Mucosa of stomach (tissue), 1 donor: ENCODE data around the gene MYO10.

Experiments
- H3K27me3 ChIP-seq: one replicate; pipeline ENCODE4 v1.7.0; 2013; ENCODE audit warnings: mild to moderate bottlenecking, low read length; ENCODE audit not compliant: control insufficient read depth, insufficient read depth
- H3K36me3 ChIP-seq: one replicate; pipeline ENCODE4 v1.7.0; 2013; ENCODE audit warnings: low read length; ENCODE audit not compliant: control insufficient read depth, insufficient read depth
- H3K4me1 ChIP-seq: one replicate; pipeline ENCODE4 v1.7.0; 2013; ENCODE audit warnings: mild to moderate bottlenecking, low read length; ENCODE audit not compliant: control insufficient read depth, insufficient read depth
- H3K4me3 ChIP-seq: one replicate; pipeline ENCODE4 v1.7.0; 2013; ENCODE audit warnings: low read length
- H3K9ac ChIP-seq: one replicate; pipeline ENCODE4 v1.7.0; 2013; ENCODE audit warnings: mild to moderate bottlenecking, low read length, moderate library complexity
- H3K9me3 ChIP-seq: one replicate; pipeline ENCODE4 v1.7.0; 2013; ENCODE audit warnings: mild to moderate bottlenecking, low read length, moderate library complexity; ENCODE audit not compliant: control insufficient read depth
- donor health status: Pancreatic carcinoma.

MYO10 gene

DNA sequence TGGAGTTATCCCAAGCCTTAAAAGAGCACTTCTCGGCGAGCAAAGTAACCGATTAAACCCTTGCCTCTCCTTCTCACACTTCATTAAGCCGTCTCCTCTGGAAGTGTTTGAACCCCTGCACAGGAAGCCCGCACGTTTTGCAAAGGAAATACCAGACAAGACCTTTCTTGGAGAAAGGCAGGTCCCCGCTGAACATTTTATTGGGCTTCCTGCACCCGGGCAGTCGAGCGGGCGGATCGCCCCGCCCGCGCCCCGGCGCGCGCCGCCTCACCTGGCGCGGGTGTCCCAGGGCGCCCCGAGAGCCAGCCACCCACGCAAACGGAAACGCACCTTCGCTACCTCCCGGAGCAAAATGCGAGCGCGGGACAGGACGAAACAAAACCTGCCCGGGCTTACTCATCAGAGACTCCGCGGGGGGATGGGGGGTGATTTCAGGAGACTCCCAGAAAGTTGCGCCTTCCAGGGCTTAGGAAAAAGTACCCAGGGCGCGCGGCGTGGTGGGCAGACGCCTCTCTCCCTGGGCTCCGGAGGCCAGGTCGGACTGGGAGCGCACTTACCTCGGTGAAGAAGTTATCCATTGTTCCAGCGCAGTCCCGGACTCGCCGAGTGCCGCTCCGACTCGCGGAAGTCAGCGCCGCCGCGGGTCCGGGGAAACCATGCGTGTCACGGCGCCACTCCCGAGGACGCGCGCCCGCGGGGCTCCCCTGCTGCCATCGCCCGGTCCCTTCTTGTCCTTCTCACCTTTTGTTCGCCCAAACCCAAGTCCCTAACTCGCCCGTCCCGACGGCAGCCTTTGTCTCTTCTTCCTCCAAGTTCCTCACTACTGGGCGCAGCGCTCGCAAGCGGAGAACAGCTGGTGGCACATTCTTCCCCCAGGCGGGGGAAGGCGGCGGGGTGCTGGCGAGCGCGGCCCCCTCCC is 598 bp downstream of the MYO10 start:
- Histone ChIP-seq H3K9me3 (no peaks in the 10 kb centered on the region), H3K4me3 (peak overlapping the region; percentile 86), H3K9ac (peak overlapping the region; percentile 86), H3K36me3 (no peaks in the 10 kb centered on the region), H3K27me3 (no peaks in the 10 kb centered on the region), H3K4me1 (peaks cover 21% of the 10 kb centered on the region)

DNA sequence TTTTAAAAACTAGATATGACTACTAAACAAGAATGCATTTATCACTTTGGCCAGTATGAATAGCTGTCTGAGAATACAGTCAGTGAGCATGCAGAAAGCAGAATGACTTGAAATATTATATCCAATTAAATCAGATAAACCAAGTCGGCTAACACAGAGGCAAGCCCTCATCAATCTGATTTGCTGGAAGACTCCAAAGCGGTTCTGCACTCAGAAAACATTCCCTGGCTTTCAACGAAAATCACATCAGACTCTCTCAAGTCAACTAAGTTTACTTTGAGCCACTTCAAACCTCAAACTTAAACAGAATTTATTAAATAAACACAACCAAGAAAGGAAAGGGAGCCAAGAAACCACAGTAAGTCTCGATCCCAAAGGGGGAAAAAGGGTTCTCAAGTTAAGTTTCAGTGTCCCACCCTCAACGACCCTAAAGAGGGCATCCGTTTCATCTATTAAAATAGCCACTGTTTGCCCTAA is 1.4 kb downstream of the MYO10 start:
- Histone ChIP-seq H3K27me3 (no peaks in the 10 kb centered on the region), H3K9ac (peak overlapping the region; percentile 86), H3K4me1 (peaks cover 22% of the 10 kb centered on the region)

DNA sequence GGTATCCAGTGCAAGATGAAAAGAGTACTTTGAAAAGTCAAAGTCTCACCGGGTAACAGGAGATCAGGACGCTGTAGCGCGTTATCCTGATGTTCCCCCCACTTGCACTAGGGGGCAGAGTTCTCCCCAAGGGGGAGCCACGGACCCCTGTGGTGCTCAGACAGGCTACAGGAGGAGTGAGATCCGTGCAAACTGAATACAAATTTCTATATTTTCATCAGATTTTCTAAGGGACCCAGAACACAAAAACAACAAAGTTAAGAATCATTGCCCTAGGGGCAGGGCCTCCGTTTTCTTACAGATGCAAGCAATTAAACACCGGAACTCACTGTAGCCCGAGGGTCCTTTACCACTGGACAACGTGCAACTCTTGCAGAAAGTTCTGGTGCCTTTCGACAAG is 2.0 kb downstream of the MYO10 start:
- Histone ChIP-seq H3K4me1 (peaks cover 22% of the 10 kb centered on the region), H3K36me3 (no peaks in the 10 kb centered on the region), H3K27me3 (no peaks in the 10 kb centered on the region), H3K4me3 (no peak overlapping the region), H3K9ac (peak overlapping the region; percentile 86), H3K9me3 (no peaks in the 10 kb centered on the region)

More for the DNA sequence above, 1.4 kb downstream of the MYO10 start:
- Histone ChIP-seq H3K9me3 (no peaks in the 10 kb centered on the region), H3K36me3 (no peaks in the 10 kb centered on the region), H3K4me3 (peak overlapping the region; percentile 86)

DNA sequence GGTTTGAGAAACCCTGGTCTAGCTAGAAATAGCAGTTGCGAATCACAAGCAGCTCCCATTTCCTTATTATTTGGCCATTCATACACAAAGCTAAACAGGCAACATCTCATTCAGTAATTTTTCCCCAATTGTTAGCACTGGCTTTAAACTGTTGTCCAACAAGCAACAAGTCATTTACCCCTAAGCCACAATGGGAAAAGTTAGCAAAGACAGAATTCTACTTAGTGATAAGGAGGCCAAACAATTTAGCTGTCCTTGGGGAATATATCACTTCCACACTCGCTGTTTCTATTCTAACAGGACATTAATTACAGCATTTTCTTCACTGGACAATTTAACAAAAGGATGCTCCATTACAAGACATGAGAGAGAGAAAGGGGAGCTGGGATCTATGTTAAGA is 2.8 kb downstream of the MYO10 start:
- Histone ChIP-seq H3K9me3 (no peaks in the 10 kb centered on the region), H3K27me3 (no peaks in the 10 kb centered on the region), H3K36me3 (no peaks in the 10 kb centered on the region), H3K9ac (peak overlapping the region; percentile 86), H3K4me3 (no peak overlapping the region), H3K4me1 (peaks cover 22% of the 10 kb centered on the region)

DNA sequence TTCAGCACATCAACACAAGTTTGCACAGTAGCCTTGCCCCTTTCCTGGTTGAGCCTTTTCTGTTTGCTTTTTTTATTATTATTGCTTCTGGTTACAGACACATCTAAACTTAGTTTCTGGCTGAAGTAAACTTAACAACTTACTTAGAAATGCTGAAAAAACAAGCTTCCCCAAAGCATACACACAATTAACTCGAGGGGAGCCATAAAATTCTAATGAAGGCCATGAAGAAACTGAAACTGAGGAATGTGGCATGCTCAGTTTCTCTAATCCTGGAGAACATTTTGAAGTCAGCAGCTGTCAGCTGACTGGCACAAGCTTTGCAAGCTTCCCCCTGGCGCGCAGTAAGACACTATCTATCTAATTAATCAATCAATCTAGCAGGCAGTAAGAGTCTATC is 3.7 kb downstream of the MYO10 start:
- Histone ChIP-seq H3K27me3 (no peaks in the 10 kb centered on the region), H3K4me1 (peaks cover 19% of the 10 kb centered on the region), H3K9ac (no peak overlapping the region), H3K4me3 (no peak overlapping the region), H3K9me3 (no peaks in the 10 kb centered on the region), H3K36me3 (no peaks in the 10 kb centered on the region)

DNA sequence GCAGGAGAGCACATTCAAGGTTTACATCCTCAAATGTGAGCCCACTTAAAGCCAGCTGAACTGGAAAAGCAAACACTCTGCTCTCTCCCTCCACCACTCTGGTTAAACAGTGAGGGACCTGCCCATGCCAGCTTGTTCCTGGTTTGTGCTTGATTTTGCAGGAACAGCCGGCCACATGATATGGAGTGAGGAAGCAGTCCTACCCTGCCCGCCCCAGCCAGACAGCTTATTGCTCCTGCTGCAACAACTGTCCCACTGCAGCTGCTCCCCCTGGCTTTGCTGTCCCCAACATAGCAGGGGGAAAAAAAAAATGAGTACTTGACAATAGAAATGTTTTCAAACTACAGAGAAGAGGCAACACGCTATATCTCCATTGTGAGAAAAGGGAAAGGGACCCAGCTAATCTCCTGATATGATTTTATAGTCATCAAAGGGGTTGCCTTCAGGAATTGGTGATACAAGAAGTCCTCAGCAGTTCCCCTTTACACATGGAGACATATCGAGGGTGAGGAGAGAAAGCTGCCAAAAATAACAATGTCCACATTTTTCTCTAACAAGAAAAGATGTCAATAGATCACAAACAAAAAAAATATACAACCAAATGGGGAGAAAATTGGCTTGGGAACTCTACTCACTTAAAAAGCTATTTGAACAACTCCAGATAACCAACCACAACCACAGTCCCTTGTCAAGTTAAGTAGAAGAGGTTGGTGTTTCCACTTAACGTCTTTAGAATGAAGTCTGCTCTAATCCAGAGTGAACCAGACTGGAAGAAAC is 4.6 kb downstream of the MYO10 start:
- peak overlapping the region; percentile 22 for H3K4me3 ChIP-seq
- no peaks in the 10 kb centered on the region for H3K9me3 ChIP-seq
- no peaks in the 10 kb centered on the region for H3K27me3 ChIP-seq
- H3K36me3 ChIP-seq: no peaks in the 10 kb centered on the region
- peaks cover 16% of the 10 kb centered on the region for H3K4me1 ChIP-seq
- H3K9ac ChIP-seq: peak overlapping the region; percentile 31

DNA sequence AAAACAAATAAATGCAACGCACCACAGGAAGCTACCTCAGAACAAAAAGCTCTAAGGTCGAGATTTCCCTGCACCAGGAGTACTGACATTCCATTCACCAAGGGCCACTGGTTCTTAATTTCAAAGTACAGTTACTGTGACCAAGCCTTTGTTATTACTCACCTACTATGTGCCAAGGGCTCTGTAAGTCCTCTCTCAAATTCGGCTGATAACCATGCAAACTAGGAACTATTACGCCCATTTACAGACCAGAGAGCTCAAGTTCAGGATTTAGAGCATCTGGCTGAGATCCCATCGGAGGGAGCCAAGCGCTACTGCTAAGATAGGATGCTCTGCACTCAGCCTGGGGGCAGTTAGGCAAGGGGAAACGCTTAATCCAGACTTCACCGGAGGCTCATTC is 5.6 kb downstream of the MYO10 start:
- Histone ChIP-seq H3K27me3 (no peaks in the 10 kb centered on the region), H3K36me3 (no peaks in the 10 kb centered on the region), H3K9ac (no peak overlapping the region), H3K9me3 (no peaks in the 10 kb centered on the region), H3K4me1 (peaks cover 16% of the 10 kb centered on the region), H3K4me3 (no peak overlapping the region)

DNA sequence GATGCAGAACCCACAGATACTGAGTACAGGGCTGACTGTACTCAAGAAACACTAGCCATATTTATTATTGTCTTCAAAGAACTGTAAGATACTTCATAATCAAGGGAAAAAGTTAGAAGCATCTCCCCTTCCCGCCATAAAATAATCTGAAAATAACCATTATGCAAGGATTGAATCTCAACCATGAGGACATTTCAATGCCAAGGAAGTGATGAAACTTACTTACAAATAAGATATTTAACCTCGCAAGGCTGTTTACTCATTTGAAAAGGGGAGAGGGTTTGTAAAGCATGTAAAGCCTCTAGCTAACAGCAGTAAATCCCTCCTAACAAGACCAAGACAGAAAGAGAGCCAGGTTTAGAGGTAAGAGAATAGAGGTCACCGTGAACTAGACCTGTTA is 6.3 kb downstream of the MYO10 start:
- no peak overlapping the region for H3K4me3 ChIP-seq

DNA sequence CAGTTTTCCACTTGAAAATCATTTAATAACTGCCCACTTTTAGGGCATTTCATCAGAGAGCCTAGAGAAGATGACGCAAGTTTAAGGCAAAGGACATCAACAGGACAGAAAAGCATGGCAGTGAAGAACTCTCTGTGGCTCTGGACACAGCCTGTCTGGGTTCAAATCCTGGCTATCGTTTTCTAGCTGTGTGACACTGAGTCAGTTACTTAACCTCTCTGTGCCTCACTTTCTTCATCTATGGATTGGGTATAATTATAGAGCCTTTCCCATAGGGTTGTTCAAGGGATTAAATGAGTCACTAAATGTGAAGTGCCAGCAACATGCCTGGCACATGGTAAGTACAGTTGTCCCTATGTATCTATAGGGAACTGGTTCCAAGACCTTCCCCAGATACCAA is 6.7 kb downstream of the MYO10 start:
- Histone ChIP-seq H3K27me3 (no peaks in the 10 kb centered on the region), H3K9me3 (no peaks in the 10 kb centered on the region), H3K4me3 (no peak overlapping the region), H3K4me1 (peaks cover 17% of the 10 kb centered on the region), H3K9ac (no peak overlapping the region), H3K36me3 (no peaks in the 10 kb centered on the region)

More for the DNA sequence above, 6.3 kb downstream of the MYO10 start:
- no peaks in the 10 kb centered on the region for H3K9me3 ChIP-seq
- no peaks in the 10 kb centered on the region for H3K36me3 ChIP-seq
- no peaks in the 10 kb centered on the region for H3K27me3 ChIP-seq
- no peak overlapping the region for H3K9ac ChIP-seq
- H3K4me1 ChIP-seq: peaks cover 16% of the 10 kb centered on the region

DNA sequence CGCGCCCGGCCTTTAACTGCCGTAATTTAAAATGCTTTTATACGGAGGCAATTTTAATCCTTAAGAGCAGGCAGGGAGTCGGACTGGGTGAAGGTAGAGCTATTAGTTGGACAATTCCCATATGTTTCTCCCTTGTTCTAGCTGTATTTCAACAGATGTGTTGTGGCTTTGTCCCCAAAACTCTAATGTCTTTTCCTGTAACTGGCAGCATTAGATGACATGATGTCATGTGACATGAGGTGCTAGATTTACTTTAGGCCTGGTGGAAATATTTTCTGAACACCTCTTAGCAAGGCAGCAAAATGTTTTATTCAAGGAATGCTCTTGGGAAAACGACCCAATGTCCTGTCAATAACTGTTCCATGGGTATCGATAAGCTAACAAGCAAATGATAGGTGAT is 8.5 kb downstream of the MYO10 start:
- Histone ChIP-seq H3K27me3 (no peaks in the 10 kb centered on the region), H3K9ac (no peak overlapping the region), H3K4me3 (no peak overlapping the region), H3K9me3 (no peaks in the 10 kb centered on the region), H3K4me1 (peaks cover 33% of the 10 kb centered on the region), H3K36me3 (no peaks in the 10 kb centered on the region)

DNA sequence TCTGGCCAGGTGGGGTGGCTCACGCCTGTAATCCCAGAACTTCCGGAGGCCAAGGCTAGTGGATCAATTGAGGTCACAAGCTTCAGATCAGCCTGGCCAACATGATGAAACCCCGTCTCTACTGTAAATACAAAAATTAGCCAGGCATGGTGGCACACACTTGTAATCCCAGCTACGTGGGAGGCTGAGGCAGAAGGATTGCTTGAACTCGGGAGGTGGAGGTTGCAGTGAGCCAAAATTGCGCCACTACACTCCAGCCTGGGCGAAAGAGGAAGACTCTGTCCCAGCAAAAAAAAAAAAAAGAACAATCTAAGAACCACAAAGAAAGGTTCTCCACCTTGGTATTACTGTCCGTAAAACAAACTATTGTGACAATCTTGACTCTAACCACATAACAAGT is 9.7 kb downstream of the MYO10 start:
- Histone ChIP-seq H3K9me3 (no peaks in the 10 kb centered on the region), H3K4me1 (peaks cover 28% of the 10 kb centered on the region), H3K9ac (no peak overlapping the region), H3K4me3 (no peak overlapping the region), H3K27me3 (no peaks in the 10 kb centered on the region), H3K36me3 (no peaks in the 10 kb centered on the region)

DNA sequence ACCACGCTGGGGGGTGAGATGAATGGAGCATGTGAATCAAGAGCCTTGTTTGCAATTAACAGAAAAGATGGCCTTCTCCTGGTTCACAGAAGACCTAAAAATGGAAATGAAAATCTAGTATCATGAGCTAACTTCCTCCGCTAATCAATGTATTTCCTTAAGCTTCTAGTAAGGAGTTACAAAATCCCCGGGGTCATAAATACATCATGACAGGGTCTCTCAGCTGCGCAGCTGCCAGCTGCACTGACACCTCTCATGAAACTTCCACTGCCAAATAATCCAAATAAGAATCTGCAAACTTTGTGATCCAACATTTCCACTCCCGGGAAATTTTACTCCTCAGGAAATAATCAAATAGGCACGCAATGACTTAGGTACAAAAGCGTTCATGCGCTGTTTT is 11.9 kb downstream of the MYO10 start:
- H3K4me1 ChIP-seq: peaks cover 36% of the 10 kb centered on the region
- H3K9ac ChIP-seq: no peak overlapping the region
- H3K9me3 ChIP-seq: no peaks in the 10 kb centered on the region
- H3K27me3 ChIP-seq: no peaks in the 10 kb centered on the region
- no peak overlapping the region for H3K4me3 ChIP-seq
- H3K36me3 ChIP-seq: no peaks in the 10 kb centered on the region
